ENCODE data around the gene ZNHIT3. TPM values are rescaled to one million over a fixed set of nuclear protein-coding genes. Genes with fewer than 3 reads are reported as not detected.
"Not testable (repeated sequence)": the region's sequence is repeated elsewhere in the genome, so short reads cannot be mapped to it uniquely, and the experiment has no call there.

The ZNHIT3 gene
- total and polyA plus RNA-seq, 2 donors from 2014 or later, result 25.4 to 60.9 TPM

DNA sequence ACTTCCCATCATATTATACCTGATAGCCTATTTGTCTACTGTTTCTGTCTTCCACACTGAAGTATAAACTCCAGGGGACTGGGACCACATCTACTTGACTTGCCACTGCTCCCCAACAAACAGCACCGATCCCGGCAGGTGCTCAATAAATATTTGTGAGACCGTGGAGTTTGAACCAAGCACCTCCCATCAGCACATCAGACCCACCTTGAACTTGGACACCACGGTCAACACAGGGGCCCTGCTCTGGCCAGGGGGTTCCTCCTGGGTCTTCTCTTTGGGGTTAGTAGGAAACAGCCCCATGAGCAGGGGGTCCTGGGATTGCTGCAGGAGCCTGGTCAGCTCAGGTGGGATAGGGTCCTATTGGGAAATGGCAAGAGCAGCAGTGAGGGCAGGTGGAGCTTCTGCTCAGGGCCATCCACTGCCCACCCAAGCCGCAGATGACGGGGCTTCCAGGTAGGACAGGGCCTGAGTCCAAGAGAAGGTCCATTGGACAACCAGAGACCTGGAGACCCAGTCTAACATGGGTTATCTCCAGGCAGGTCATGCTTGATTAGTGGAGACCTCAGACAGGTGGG, 19.9 kb downstream of the ZNHIT3 start:
- H3K9ac ChIP-seq (ENCODE audit: low read length in 3 of 3), result no peak overlapping the region
- no peaks in the 10 kb centered on the region for H3K4me1 ChIP-seq (ENCODE audit: control insufficient read depth in 2 of 3, insufficient read depth in 2 of 3, low read depth in 1 of 3, low read length in 3 of 3)
- peaks cover 0 to 22% (median 19%) of the 10 kb centered on the region in 3 donors for H3K36me3 ChIP-seq (ENCODE audit: control insufficient read depth in 2 of 3, insufficient read depth in 3 of 3, low read length in 3 of 3)
- no peaks in the 10 kb centered on the region for H3K27me3 ChIP-seq (ENCODE audit: control insufficient read depth, insufficient read depth, low read length)
- DNase-seq (no peak), FAIRE-seq (no peak)
- H3K27ac ChIP-seq (ENCODE audit: low read depth in 2 of 2, low read length in 2 of 2), result no peak overlapping the region
- intact Hi-C loops (cut with DNase I), result no loop called here
- TF ChIP-seq, protein P1, sequence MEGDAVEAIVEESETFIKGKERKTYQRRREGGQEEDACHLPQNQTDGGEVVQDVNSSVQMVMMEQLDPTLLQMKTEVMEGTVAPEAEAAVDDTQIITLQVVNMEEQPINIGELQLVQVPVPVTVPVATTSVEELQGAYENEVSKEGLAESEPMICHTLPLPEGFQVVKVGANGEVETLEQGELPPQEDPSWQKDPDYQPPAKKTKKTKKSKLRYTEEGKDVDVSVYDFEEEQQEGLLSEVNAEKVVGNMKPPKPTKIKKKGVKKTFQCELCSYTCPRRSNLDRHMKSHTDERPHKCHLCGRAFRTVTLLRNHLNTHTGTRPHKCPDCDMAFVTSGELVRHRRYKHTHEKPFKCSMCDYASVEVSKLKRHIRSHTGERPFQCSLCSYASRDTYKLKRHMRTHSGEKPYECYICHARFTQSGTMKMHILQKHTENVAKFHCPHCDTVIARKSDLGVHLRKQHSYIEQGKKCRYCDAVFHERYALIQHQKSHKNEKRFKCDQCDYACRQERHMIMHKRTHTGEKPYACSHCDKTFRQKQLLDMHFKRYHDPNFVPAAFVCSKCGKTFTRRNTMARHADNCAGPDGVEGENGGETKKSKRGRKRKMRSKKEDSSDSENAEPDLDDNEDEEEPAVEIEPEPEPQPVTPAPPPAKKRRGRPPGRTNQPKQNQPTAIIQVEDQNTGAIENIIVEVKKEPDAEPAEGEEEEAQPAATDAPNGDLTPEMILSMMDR (IDR thresholded peaks at IDR 0.05; ENCODE audit: borderline replicate concordance, extremely low read depth, insufficient read depth), result no peak
- H3K9me3 ChIP-seq (ENCODE audit: control insufficient read depth in 2 of 3, insufficient read depth in 1 of 3, low read length in 3 of 3), result no peaks in the 10 kb centered on the region
- no peak overlapping the region for H3K4me3 ChIP-seq (ENCODE audit: low read length in 3 of 3)

- Histone ChIP-seq H3K9me3 (ENCODE audit: control insufficient read depth in 2 of 3, insufficient read depth in 1 of 3, low read length in 3 of 3) (no peaks in the 10 kb centered on the region), H3K9ac (ENCODE audit: low read length in 3 of 3) (no peak overlapping the region), H3K27ac (ENCODE audit: low read depth in 2 of 2, low read length in 2 of 2) (no peak overlapping the region), H3K27me3 (ENCODE audit: control insufficient read depth, insufficient read depth, low read length) (no peaks in the 10 kb centered on the region), H3K4me1 (ENCODE audit: control insufficient read depth in 2 of 3, insufficient read depth in 2 of 3, low read depth in 1 of 3, low read length in 3 of 3) (no peaks in the 10 kb centered on the region), H3K4me3 (ENCODE audit: low read length in 3 of 3) (no peak overlapping the region), H3K36me3 (ENCODE audit: control insufficient read depth in 2 of 3, insufficient read depth in 3 of 3, low read length in 3 of 3) (peaks cover 0 to 22% (median 19%) of the 10 kb centered on the region in 3 donors)
- intact Hi-C loops (cut with DNase I), result no loop called here
- DNase-seq (no peak), FAIRE-seq (no peak)
- TF ChIP-seq, protein P1 (IDR thresholded peaks at IDR 0.05; ENCODE audit: borderline replicate concordance, extremely low read depth, insufficient read depth), result no peak
Observed at GRCh38 chr17:36506831-36507230, 20.4 kb downstream of the ZNHIT3 start.

GRCh38 chr17:36507266-36507665, 20.8 kb downstream of the ZNHIT3 start:
- no peak for FAIRE-seq
- H3K4me3 ChIP-seq (ENCODE audit: low read length in 3 of 3), result no peak overlapping the region
- H3K4me1 ChIP-seq (ENCODE audit: control insufficient read depth in 2 of 3, insufficient read depth in 2 of 3, low read depth in 1 of 3, low read length in 3 of 3), result no peaks in the 10 kb centered on the region
- H3K27me3 ChIP-seq (ENCODE audit: control insufficient read depth, insufficient read depth, low read length), result no peaks in the 10 kb centered on the region
- H3K9me3 ChIP-seq (ENCODE audit: control insufficient read depth in 2 of 3, insufficient read depth in 1 of 3, low read length in 3 of 3), result no peaks in the 10 kb centered on the region
- DNase-seq, result no peak
- peaks cover 0 to 22% (median 19%) of the 10 kb centered on the region in 3 donors for H3K36me3 ChIP-seq (ENCODE audit: control insufficient read depth in 2 of 3, insufficient read depth in 3 of 3, low read length in 3 of 3)
- no peak overlapping the region for H3K9ac ChIP-seq (ENCODE audit: low read length in 3 of 3)
- TF ChIP-seq, protein P1 (IDR thresholded peaks at IDR 0.05; ENCODE audit: borderline replicate concordance, extremely low read depth, insufficient read depth), result no peak
- intact Hi-C loops (cut with DNase I), result no loop called here
- no peak overlapping the region for H3K27ac ChIP-seq (ENCODE audit: low read depth in 2 of 2, low read length in 2 of 2)

- intact Hi-C loops (cut with DNase I); H3K4me1 ChIP-seq (ENCODE audit: control insufficient read depth in 2 of 3, insufficient read depth in 2 of 3, low read depth in 1 of 3, low read length in 3 of 3); H3K27me3 ChIP-seq (ENCODE audit: control insufficient read depth, insufficient read depth, low read length); FAIRE-seq; H3K4me3 ChIP-seq (ENCODE audit: low read length in 3 of 3); H3K9me3 ChIP-seq (ENCODE audit: control insufficient read depth in 2 of 3, insufficient read depth in 1 of 3, low read length in 3 of 3); DNase-seq; H3K27ac ChIP-seq (ENCODE audit: low read depth in 2 of 2, low read length in 2 of 2); H3K9ac ChIP-seq (ENCODE audit: low read length in 3 of 3): not testable (repeated sequence)
- H3K36me3 ChIP-seq (ENCODE audit: control insufficient read depth in 2 of 3, insufficient read depth in 3 of 3, low read length in 3 of 3), result peaks cover 0 to 17% (median 16%) of the 10 kb centered on the region in 3 donors
Observed at GRCh38 chr17:36508439-36508838, 22.0 kb downstream of the ZNHIT3 start.

All from kidney (tissue), 14 donors.